Rectal smooth muscle tissue (tissue), 1 donor: ENCODE data around the gene THAP7.

Source experiments
- H3K27ac ChIP-seq: one replicate; pipeline ENCODE4 v1.7.0; 2013; ENCODE audit warnings: low read depth, low read length, inconsistent platforms
- H3K27me3 ChIP-seq: one replicate; pipeline ENCODE4 v1.7.0; 2013; ENCODE audit warnings: low read length; ENCODE audit not compliant: control insufficient read depth, insufficient read depth
- H3K36me3 ChIP-seq: one replicate; pipeline ENCODE4 v1.7.0; 2013; ENCODE audit warnings: low read length; ENCODE audit not compliant: control insufficient read depth, insufficient read depth
- H3K4me1 ChIP-seq: one replicate; pipeline ENCODE4 v1.7.0; 2013; ENCODE audit warnings: low read length; ENCODE audit not compliant: control insufficient read depth, insufficient read depth
- H3K4me3 ChIP-seq: one replicate; pipeline ENCODE4 v1.7.0; 2013; ENCODE audit warnings: low read length
- H3K9ac ChIP-seq: one replicate; pipeline ENCODE4 v1.7.0; 2013; ENCODE audit warnings: low read length

THAP7 gene

DNA sequence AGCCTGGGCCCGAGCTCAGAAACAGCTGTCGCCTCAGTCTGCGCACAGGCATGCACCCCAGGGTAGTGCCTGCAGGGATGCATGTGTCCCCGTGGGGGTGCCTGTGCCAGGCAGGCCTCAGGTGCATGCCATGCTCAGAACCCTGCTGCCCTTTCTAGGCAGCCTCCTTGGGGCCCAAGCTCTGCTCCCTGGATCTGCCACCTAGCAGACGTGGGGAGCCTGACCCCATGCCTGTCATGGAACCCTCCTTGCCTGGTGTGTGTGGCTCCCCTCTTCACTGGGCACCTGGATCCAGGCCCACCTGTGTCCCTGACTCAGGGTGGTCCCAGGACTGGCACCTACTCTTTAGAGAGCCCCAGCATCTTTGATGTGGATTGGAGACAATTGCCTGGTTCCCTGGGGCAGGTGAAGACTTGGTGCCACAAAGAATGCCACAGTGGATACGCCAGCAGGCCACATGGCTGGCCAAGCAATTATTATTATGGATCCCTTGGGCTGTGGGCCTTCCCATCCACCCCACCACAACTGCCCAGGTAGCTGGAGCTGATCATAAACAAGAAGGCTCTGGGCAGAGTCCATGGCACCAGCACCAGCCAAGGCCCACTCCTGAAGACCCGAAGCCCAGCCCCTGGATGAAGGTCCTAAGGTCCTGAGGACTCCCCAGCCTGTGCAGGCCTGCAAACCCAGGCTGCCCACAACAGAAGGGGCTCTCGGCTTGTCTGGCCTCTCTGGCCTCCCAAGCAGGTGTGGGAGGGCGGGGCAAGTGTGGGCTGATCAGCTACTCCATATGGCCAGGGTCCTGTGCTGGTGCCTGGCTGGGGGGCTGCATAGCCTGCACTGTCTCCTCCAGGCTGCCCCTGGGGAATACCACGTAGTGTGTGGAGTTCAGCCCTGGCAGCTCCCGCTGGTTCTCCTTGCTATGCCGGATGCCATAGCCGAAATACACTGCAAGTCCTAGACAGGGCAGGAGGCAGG lies 26.6 kb upstream of the THAP7 start:
- H3K27me3 ChIP-seq: peaks cover 12% of the 10 kb centered on the region
- no peak overlapping the region for H3K4me3 ChIP-seq
- no peak overlapping the region for H3K9ac ChIP-seq
- no peaks in the 10 kb centered on the region for H3K4me1 ChIP-seq
- H3K36me3 ChIP-seq: no peaks in the 10 kb centered on the region
- H3K27ac ChIP-seq: no peak overlapping the region

DNA sequence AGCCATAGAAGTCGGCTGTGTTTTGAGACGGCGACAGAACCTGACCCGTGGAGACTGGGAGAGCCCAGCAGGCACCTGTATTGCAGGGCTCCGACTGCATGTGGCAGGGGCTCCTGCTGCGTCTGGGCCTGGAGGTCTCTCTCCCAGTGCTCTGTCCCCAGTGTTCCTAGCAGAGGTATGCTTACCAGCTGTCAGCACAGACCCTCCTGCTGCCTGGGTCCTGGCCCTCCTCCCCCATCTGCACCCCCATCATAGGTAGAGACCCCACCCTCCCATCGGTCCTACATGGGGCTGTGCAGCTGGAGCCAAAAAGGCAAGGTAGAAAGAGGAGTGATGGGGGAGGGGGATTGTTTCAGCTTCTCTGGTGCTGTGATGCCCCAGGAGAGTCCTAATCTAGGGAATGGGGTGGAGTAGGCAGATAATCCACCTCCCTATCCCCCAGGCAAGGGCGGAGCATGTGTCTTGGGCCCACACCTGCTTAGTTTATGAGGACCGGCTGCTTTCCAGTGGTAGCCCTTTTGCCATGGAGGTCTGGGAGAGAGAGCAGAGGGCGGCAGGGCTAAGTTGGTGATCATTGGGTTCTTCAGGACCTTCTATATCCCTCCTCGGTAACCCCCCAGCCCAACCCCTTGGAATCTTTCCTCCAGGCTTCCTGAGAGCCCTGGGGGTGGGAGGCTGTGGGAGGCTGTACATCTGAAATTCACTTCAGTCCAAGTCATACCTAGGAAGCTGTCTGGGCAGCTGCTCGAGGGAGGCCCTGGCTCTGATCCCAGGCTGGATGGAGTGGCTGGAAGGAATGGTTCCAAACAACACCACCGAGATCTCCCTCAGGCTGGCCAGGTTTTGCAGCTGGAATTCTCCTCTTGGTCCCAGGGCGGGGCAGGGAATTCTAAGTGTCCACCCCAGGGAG lies 25.1 kb upstream of the THAP7 start:
- Histone ChIP-seq H3K27me3 (peaks cover 10% of the 10 kb centered on the region), H3K27ac (no peak overlapping the region), H3K9ac (no peak overlapping the region), H3K36me3 (no peaks in the 10 kb centered on the region), H3K4me3 (no peak overlapping the region), H3K4me1 (no peaks in the 10 kb centered on the region)

GRCh38 chr22:21025763-21026755 lies 24.1 kb upstream of the THAP7 start:
- no peaks in the 10 kb centered on the region for H3K4me1 ChIP-seq
- peaks cover under 1% of the 10 kb centered on the region for H3K27me3 ChIP-seq
- H3K4me3 ChIP-seq: no peak overlapping the region
- H3K9ac ChIP-seq: no peak overlapping the region
- no peak overlapping the region for H3K27ac ChIP-seq
- H3K36me3 ChIP-seq: no peaks in the 10 kb centered on the region

DNA sequence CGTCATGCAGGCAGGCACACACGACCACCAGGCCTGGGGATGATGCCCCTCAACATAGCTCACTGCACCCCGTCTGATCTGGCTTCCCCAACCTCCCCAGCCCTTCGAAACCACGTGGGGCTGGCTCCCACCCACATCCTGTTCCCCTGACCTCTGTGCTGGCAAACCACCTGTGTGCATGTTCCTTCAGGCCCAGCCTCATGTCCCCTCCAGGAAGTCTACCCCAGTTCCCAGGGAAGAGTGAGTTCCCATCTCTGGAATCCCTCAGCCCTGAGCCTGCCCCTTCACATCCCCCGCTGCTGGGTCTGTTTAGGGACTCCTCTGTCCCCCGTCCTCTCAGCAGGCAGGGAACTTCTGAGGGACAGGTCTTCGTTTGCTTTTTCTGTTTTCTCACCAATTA lies 23.3 kb upstream of the THAP7 start:
- no peak overlapping the region for H3K9ac ChIP-seq
- no peaks in the 10 kb centered on the region for H3K4me1 ChIP-seq
- H3K36me3 ChIP-seq: no peaks in the 10 kb centered on the region
- H3K27ac ChIP-seq: no peak overlapping the region
- no peaks in the 10 kb centered on the region for H3K27me3 ChIP-seq
- no peak overlapping the region for H3K4me3 ChIP-seq

DNA sequence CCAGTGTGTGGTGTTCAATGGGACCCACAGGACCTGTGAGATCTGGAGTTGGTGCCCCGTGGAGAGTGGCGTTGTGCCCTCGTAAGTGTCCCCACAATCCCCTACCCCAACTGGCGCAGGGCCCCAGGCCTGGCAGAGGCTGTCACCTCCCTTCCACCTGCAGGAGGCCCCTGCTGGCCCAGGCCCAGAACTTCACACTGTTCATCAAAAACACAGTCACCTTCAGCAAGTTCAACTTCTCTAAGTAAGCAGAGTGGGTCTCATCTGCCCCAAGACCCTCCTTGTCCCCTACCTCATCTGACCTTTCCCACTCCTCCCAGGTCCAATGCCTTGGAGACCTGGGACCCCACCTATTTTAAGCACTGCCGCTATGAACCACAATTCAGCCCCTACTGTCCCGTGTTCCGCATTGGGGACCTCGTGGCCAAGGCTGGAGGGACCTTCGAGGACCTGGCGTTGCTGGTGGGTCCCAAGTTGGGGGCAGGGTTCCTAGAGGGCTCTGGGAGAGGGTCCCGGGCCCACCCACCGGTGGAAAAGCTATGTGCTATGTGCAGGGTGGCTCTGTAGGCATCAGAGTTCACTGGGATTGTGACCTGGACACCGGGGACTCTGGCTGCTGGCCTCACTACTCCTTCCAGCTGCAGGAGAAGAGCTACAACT lies 21.2 kb upstream of the THAP7 start:
- no peaks in the 10 kb centered on the region for H3K4me1 ChIP-seq
- no peak overlapping the region for H3K27ac ChIP-seq
- H3K9ac ChIP-seq: no peak overlapping the region
- H3K27me3 ChIP-seq: no peaks in the 10 kb centered on the region
- H3K4me3 ChIP-seq: no peak overlapping the region
- H3K36me3 ChIP-seq: no peaks in the 10 kb centered on the region

DNA sequence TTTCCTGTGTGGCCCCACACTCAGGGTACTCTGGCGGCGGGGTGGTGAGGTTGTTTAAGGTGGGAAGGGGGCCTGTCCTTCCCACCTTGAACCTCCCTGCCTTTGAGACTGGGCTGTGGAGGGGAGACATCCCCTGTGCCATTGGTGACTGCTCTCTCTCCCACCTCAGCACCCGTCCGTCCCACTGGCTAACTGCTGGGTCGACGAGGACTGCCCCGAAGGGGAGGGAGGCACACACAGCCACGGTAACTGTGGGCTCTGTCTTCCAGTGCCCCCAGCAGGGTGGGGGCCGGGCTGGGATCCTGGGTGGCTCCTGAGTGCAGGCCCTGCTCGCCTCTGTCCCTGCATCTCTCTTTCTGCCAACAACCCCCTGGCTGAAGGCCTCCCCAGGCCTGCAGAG lies 20.6 kb upstream of the THAP7 start:
- Histone ChIP-seq H3K9ac (no peak overlapping the region), H3K36me3 (no peaks in the 10 kb centered on the region), H3K27ac (no peak overlapping the region), H3K27me3 (no peaks in the 10 kb centered on the region), H3K4me1 (no peaks in the 10 kb centered on the region), H3K4me3 (no peak overlapping the region)

DNA sequence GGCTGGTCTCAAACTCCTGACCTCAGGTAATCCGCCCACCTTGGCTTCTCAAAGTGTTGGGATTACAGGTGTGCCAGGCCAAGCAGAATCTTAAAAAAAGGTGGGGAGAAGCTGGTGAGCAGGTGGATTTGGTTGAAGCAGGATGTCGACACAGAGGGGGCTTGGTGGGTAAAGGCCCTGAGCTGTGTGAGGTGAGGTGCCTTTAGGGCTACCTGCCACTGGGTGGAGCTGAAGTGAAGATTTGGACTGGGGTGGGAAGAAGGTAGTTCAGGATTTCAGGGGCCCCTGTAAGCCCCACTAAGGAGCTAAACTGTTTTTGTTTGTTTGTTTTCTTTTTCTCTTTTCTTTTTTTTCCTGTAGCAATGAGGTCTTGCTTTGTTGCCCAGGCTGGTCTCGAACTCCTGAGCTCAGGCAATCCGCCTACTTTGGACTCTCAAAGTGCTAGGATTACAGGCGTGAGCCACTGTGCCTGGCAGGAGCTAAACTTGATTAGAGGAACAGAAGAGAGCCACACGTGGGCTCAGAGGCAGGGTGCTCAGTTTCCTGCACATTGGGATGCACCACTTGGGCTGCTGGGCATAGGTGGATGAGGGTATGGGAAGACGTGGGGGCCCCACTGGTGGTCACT lies 19.0 kb upstream of the THAP7 start:
- no peak overlapping the region for H3K4me3 ChIP-seq
- H3K27me3 ChIP-seq: no peaks in the 10 kb centered on the region
- H3K36me3 ChIP-seq: no peaks in the 10 kb centered on the region
- no peaks in the 10 kb centered on the region for H3K4me1 ChIP-seq
- no peak overlapping the region for H3K27ac ChIP-seq
- no peak overlapping the region for H3K9ac ChIP-seq

- peaks cover 12% of the 10 kb centered on the region for H3K4me1 ChIP-seq
- H3K36me3 ChIP-seq: no peaks in the 10 kb centered on the region
- no peak overlapping the region for H3K27ac ChIP-seq
- H3K4me3 ChIP-seq: no peak overlapping the region
- no peaks in the 10 kb centered on the region for H3K27me3 ChIP-seq
- no peak overlapping the region for H3K9ac ChIP-seq
These were observed 16.4 kb upstream of the THAP7 start for GRCh38 chr22:21018314-21018713.

DNA sequence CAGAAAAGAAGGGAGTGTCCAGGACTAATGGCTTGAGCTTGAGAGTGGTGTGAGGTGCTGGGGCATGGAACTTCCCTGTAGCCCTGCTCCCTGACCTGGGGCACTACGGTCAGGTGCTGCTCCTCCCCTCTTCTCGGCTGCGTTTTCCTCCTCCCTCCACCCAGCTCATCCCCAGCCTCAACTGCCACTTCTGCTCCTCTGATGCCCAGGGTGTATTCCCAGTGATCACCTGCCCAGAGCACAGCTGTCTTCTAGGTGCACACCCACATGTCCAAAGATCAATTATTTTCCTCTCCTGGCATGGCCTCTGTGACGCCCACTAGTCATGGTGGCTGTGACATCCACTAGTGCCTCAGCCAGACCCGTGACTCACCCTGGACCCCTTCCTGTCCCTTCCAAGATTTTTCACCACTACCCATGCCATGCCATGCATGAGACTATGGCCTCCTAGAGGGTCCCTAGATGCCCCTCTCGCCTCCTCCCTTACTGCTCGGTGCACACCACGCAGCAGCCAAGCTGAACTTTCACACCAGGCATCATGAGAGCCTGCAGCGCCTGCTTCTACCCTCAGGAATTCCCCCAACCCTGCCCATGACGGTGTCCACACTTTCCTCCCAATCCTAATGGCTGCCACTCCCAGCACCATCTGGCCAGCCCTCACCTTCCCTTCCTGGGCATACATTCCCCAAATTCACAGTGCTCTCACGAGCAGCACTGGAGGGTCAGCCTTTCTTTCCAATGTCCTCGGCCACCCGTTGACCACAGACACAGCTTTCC lies 14.9 kb upstream of the THAP7 start:
- Histone ChIP-seq H3K4me1 (peaks cover 12% of the 10 kb centered on the region), H3K4me3 (no peak overlapping the region), H3K9ac (no peak overlapping the region)

DNA sequence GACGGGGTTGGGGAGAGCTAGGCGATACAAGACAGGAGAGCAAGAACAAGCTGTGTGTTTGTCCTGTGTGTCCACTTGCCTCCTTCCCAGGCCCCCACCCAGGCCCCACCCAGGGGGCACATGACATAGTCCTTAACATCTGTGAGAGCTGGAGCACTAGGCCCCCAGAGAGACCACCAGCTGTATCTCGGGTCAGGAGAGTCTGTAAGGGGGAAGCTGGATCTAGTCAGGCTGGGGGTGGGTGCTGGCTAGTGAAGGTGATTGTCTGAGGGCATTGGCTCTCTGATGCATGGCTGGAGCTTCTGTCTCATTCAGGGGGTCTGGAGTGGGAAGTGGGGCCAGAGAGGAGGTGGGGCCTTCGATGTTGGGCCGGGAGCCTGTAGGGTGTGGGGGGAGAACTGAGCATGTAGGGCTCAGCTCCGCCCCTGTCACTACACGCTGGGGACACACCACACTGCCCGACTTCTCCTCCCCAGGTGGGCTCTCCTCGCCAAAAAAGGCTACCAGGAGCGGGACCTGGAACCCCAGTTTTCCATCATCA lies 13.6 kb upstream of the THAP7 start:
- H3K27me3 ChIP-seq: no peaks in the 10 kb centered on the region
- no peak overlapping the region for H3K27ac ChIP-seq
- H3K4me1 ChIP-seq: peaks cover 12% of the 10 kb centered on the region
- no peak overlapping the region for H3K9ac ChIP-seq
- H3K4me3 ChIP-seq: no peak overlapping the region
- H3K36me3 ChIP-seq: no peaks in the 10 kb centered on the region

More for the DNA sequence above, 14.9 kb upstream of the THAP7 start:
- no peaks in the 10 kb centered on the region for H3K36me3 ChIP-seq
- H3K27me3 ChIP-seq: no peaks in the 10 kb centered on the region
- H3K27ac ChIP-seq: no peak overlapping the region
